Mucosa of descending colon (tissue), 3 donors: ENCODE measurements around the gene ARAP3. TPM values are rescaled to one million over a fixed set of nuclear protein-coding genes. Genes with fewer than 3 reads are reported as not detected.

Source experiments
- ATAC-seq: fragments of 200-7000 bp; cut with Tn5 transposase; one replicate; pipeline ENCODE4 v1.9.1; 2020; ENCODE audit warnings: mild to moderate bottlenecking, moderate library complexity
- DNase-seq, 3 donors: peaks; one replicate each; pipeline ENCODE4 v3.0.0-alpha.2; 2020
- H3K36me3 ChIP-seq: fragments of 200-600 bp; one replicate; pipeline ENCODE4 v1.8.0; 2021; ENCODE audit warnings: low read depth, mild to moderate bottlenecking
- H3K4me1 ChIP-seq: fragments of 200-600 bp; one replicate; pipeline ENCODE4 v1.8.0; 2021; ENCODE audit warnings: low read depth, mild to moderate bottlenecking
- H3K4me3 ChIP-seq: fragments of 200-600 bp; one replicate; pipeline ENCODE4 v1.8.0; 2021; ENCODE audit warnings: mild to moderate bottlenecking
- H3K9me3 ChIP-seq: fragments of 200-600 bp; one replicate; pipeline ENCODE4 v1.8.0; 2021; ENCODE audit warnings: mild to moderate bottlenecking
- CTCF ChIP-seq: fragments of 200-600 bp; IDR thresholded peaks from one replicate; pipeline ENCODE4 v1.8.0; 2022; ENCODE audit warnings: antibody characterized with exemption, mild to moderate bottlenecking
- intact Hi-C, 2 donors: fragments of 100-400 bp; cut with DNase I in 1 of 2; cut with micrococcal nuclease in 1 of 2; formaldehyde crosslinking; loops; one replicate each; pipeline versions ENCODE4 v1.11.0 to v1.11.1; 2022; cut with DNase I, micrococcal nuclease
- total RNA-seq, 3 donors: library from RNA; stranded (reverse); fragmentation: NEBNext Ultra II Directional in 2 of 3; extraction: Animal tissue kit (Norgen Biotek cat#: 25700) in 2 of 3; gene quantifications; one replicate each; pipeline versions ENCODE4 v1.2.1 to v1.2.4, GENCODE V29; 2021 to 2023
- donor health status: DM: no; HTN: no; CAD: no; lungs with moderate emphysema.
- donor health status: DM: no; HTN: no; CAD: no.
- donor health status: DM: no; HTN: yes; CAD: no.

The ARAP3 gene
- total RNA-seq, 3 donors from 2014 or later = 5.7 to 10.9 (median 8.0) TPM

GRCh38 chr5:141646026-141646425, 36.0 kb downstream of the ARAP3 start:
- Histone ChIP-seq H3K9me3 (no peaks in the 10 kb centered on the region), H3K4me3 (no peak overlapping the region), H3K4me1 (peaks cover 2% of the 10 kb centered on the region), H3K36me3 (no peaks in the 10 kb centered on the region)
- DNase-seq (no peak), ATAC-seq (no peak)
- TF ChIP-seq CTCF = no peak
- intact Hi-C loops = no loop called here

GRCh38 chr5:141641634-141642267, 40.3 kb downstream of the ARAP3 start:
- intact Hi-C loops = no loop called here
- no peak for DNase-seq
- Histone ChIP-seq H3K4me3 (no peak overlapping the region), H3K9me3 (no peaks in the 10 kb centered on the region), H3K36me3 (no peaks in the 10 kb centered on the region), H3K4me1 (peaks cover 7% of the 10 kb centered on the region)
- no peak for ATAC-seq
- no peak for TF ChIP-seq CTCF

- ATAC-seq (no peak), DNase-seq (no peak)
- Histone ChIP-seq H3K36me3 (no peaks in the 10 kb centered on the region), H3K4me3 (no peak overlapping the region), H3K9me3 (no peaks in the 10 kb centered on the region), H3K4me1 (peaks cover 11% of the 10 kb centered on the region)
- TF ChIP-seq CTCF = no peak
- intact Hi-C loops = no loop called here
Observed at GRCh38 chr5:141640698-141641097, 41.3 kb downstream of the ARAP3 start.

- DNase-seq = no peak
- Histone ChIP-seq H3K36me3 (no peaks in the 10 kb centered on the region), H3K4me1 (peaks cover 18% of the 10 kb centered on the region), H3K9me3 (no peaks in the 10 kb centered on the region), H3K4me3 (no peak overlapping the region)
- ATAC-seq = no peak
- intact Hi-C loops = no loop called here
- TF ChIP-seq CTCF = no peak
Observed at GRCh38 chr5:141640051-141640415, 42.0 kb downstream of the ARAP3 start.

- Histone ChIP-seq H3K36me3 (no peaks in the 10 kb centered on the region), H3K9me3 (no peaks in the 10 kb centered on the region), H3K4me3 (no peak overlapping the region), H3K4me1 (peaks cover 20% of the 10 kb centered on the region)
- TF ChIP-seq CTCF = no peak
- ATAC-seq = no peak
- no peak for DNase-seq
- intact Hi-C loops = no loop called here
Observed at GRCh38 chr5:141639357-141640050, 42.5 kb downstream of the ARAP3 start.
